Activated CD4-positive, alpha-beta memory T cell treated with anti-CD3 and anti-CD28 coated beads, Interleukin-2, amount 10 ng/mL, durations not matched to agents 7 days and 5 days (primary cell): Measurements from ENCODE around the gene PDE4D. TPM values are rescaled to one million over a fixed set of nuclear protein-coding genes. Genes with fewer than 3 reads are reported as not detected.

Experiments used
- CTCF ChIA-PET: fragments of 350-600 bp; sonication (Branson Sonifier 250); formaldehyde crosslinking; loops from one replicate; lab custom pipeline; 2021; ENCODE audit warnings: antibody characterized with exemption, inconsistent platforms; lab: Charles Lee
- POLR2A ChIA-PET: fragments of 350-600 bp; sonication (Branson Sonifier 250); formaldehyde crosslinking; loops from one replicate; lab custom pipeline; 2021; ENCODE audit warnings: antibody characterized with exemption; lab: Charles Lee
- DNase-seq: peaks from one replicate; pipeline ENCODE4 v3.0.0-alpha.2; 2020
- H3K27ac Mint-ChIP-seq: one replicate; pipeline ENCODE4 v1.8.0; 2021; ENCODE audit warnings: mild to moderate bottlenecking, mixed read lengths
- H3K27me3 Mint-ChIP-seq: one replicate; pipeline ENCODE4 v1.8.0; 2021; ENCODE audit warnings: mixed read lengths
- H3K36me3 Mint-ChIP-seq: one replicate; pipeline ENCODE4 v1.8.0; 2021; ENCODE audit warnings: low read depth, mixed read lengths
- H3K4me1 Mint-ChIP-seq: one replicate; pipeline ENCODE4 v1.8.0; 2021; ENCODE audit warnings: mixed read lengths
- H3K4me3 Mint-ChIP-seq: one replicate; pipeline ENCODE4 v1.8.0; 2021; ENCODE audit warnings: mild to moderate bottlenecking, mixed read lengths
- H3K9me3 Mint-ChIP-seq: one replicate; pipeline ENCODE4 v1.8.0; 2021; ENCODE audit warnings: mixed read lengths
- total RNA-seq, 2 experiments: library from RNA; stranded (reverse); gene quantifications; one replicate each; pipeline ENCODE4 v1.2.3, GENCODE V29; 2021

Gene PDE4D
- total RNA-seq, 2 experiments from 2014 or later: 123 to 126 TPM

DNA sequence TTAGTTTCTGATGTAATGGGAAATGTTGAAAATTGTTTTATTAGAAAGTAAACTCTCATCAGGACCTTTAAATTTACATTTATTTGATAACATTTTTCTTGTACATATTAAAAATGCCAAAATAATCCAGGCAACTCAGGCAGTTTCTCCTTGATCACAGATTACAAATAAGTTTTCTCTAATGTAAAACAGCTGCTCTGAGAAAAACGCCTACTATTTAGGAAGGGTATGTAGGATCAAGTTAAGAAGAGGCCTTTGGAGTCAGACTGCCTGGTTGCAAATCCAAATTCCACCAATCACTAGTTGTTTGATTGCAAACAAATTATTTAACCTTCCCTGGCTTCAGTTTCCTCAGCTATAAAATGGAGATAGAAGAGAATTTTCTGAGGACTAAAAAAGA, 610.8 kb downstream of the PDE4D start:
- no peak for DNase-seq
- POLR2A ChIA-PET: no interaction called here
- Mint-ChIP-seq H3K4me1 (no peaks in the 10 kb centered on the region), H3K36me3 (no peaks in the 10 kb centered on the region), H3K27ac (no peak overlapping the region), H3K27me3 (peaks cover 17% of the 10 kb centered on the region), H3K9me3 (no peaks in the 10 kb centered on the region), H3K4me3 (no peak overlapping the region)
- CTCF ChIA-PET: no interaction called here

DNA sequence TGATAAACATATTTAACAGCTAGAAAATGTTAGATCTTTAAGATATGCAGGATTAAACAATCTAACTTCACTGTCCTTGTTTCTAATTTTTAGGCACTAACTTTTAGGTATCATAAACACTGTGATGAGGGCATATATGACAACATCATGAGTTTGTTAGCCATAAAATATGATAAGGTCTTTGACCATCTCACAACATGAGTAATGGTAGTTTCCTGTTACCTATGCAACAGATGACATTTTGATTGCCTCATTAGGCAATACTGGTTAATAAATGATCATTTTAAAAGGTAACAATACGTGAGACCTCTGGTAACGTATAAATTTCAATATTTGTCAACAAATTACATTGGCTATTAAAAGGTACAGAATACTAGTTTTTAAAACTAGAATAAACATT, 613.5 kb downstream of the PDE4D start:
- CTCF ChIA-PET: no interaction called here
- no peak for DNase-seq
- H3K36me3 Mint-ChIP-seq: no peaks in the 10 kb centered on the region

GRCh38 chr5:59276917-59277372, 616.6 kb downstream of the PDE4D start:
- Mint-ChIP-seq H3K4me1 (peaks cover 2% of the 10 kb centered on the region), H3K4me3 (no peak overlapping the region), H3K27me3 (peaks cover 29% of the 10 kb centered on the region), H3K27ac (no peak overlapping the region), H3K36me3 (no peaks in the 10 kb centered on the region), H3K9me3 (no peaks in the 10 kb centered on the region)
- DNase-seq: no peak
- ChIA-PET CTCF (no interaction called here), POLR2A (no interaction called here)

More for the DNA sequence above, 613.5 kb downstream of the PDE4D start:
- Mint-ChIP-seq H3K27ac (no peak overlapping the region), H3K4me3 (no peak overlapping the region), H3K4me1 (peaks cover 2% of the 10 kb centered on the region), H3K9me3 (no peaks in the 10 kb centered on the region), H3K27me3 (peaks cover 28% of the 10 kb centered on the region)
- POLR2A ChIA-PET: no interaction called here

GRCh38 chr5:59276325-59276675, 617.2 kb downstream of the PDE4D start:
- no peaks in the 10 kb centered on the region for H3K36me3 Mint-ChIP-seq
- H3K27me3 Mint-ChIP-seq: peaks cover 27% of the 10 kb centered on the region
- no peak overlapping the region for H3K4me3 Mint-ChIP-seq
- no peak for DNase-seq
- ChIA-PET CTCF (no interaction called here), POLR2A (no interaction called here)
- H3K27ac Mint-ChIP-seq: no peak overlapping the region
- no peaks in the 10 kb centered on the region for H3K9me3 Mint-ChIP-seq
- H3K4me1 Mint-ChIP-seq: peaks cover 2% of the 10 kb centered on the region

DNA sequence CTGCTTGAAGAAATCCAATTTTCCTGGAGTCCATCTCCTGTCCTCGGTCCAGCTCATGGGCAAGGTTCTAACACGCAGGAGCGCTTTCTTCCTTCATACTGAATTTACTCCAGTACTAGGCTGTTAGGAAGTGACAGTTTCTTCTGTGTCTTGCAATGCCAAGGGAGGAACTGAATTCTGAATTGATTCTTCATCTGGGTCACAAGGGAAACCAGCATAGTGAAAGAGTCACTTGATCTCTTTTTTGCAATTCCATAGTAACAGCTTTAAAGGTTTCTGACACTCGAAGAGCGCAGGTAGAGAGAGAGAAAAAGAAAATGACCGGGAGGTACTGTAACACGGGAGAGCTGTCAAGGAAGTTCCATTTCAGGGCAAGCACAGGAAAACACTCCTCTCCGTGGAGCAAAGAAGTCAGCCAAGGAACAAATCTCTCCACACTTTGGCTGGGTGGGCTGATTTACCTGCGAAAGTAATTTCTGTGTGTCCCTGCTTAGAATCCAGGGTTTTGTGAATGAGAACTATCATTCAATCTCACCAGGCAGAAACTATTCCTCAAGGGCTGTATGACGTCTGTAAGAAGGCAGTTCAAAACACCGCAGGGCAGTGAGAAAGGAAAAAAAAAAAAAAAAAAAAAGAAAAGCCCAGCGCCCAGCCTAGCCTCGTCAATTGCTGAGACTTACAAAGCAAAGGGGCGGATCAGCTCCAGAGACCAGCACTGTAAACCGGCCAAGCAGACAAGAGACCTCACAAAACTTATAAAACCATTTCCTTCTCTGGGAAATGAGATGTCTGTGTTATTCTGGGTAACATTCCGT, 617.8 kb downstream of the PDE4D start:
- peaks cover 2% of the 10 kb centered on the region for H3K4me1 Mint-ChIP-seq
- H3K27me3 Mint-ChIP-seq: peaks cover 27% of the 10 kb centered on the region
- DNase-seq: no peak
- ChIA-PET CTCF (no interaction called here), POLR2A (no interaction called here)
- H3K27ac Mint-ChIP-seq: no peak overlapping the region
- H3K9me3 Mint-ChIP-seq: no peaks in the 10 kb centered on the region
- no peak overlapping the region for H3K4me3 Mint-ChIP-seq
- H3K36me3 Mint-ChIP-seq: no peaks in the 10 kb centered on the region

DNA sequence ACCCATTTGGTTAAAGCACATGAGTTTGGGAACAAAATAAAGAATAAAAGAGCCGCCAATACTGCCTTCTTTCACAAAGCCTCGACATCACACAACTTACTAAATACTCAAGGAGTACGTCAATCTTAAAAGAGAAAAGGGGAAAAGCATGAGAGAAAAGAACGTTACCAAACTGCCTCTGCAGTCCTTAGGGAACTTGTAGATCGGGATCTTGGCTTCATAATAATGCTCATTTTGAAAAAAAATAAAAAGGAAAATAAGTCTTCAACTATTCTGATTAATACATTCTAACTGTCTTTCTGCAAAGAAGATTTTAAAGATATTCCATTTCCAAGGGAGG, 618.4 kb downstream of the PDE4D start:
- DNase-seq: no peak
- H3K27ac Mint-ChIP-seq: no peak overlapping the region
- POLR2A ChIA-PET: no interaction called here
- no peak overlapping the region for H3K4me3 Mint-ChIP-seq
- peaks cover 2% of the 10 kb centered on the region for H3K4me1 Mint-ChIP-seq
- H3K9me3 Mint-ChIP-seq: no peaks in the 10 kb centered on the region
- CTCF ChIA-PET: no interaction called here
- H3K36me3 Mint-ChIP-seq: no peaks in the 10 kb centered on the region
- H3K27me3 Mint-ChIP-seq: peaks cover 27% of the 10 kb centered on the region

DNA sequence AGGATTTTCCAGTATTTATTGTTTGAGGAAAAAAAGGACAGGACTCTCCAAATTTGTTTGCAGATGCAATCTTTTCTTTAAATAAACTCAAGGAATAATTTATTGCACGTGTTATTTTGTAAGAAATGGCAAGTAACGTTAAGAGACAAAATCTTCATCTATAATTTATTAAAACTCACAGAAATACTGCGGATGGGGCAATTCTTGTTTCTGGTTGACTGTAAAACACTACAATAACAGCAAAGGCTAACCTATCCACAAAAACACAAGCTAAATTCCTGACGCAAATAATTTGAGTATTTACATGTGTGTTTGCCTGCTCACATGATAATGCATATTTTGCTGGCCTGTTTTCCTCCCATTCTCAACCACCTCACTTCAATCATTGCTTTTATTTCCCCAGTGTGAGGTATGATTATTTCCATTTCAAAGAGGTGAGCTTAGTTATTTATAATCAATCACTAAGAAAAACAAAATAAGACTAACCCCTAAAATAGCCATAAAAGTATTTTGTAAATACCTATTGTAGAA, 619.4 kb downstream of the PDE4D start:
- peaks cover 26% of the 10 kb centered on the region for H3K27me3 Mint-ChIP-seq
- no peaks in the 10 kb centered on the region for H3K9me3 Mint-ChIP-seq
- CTCF ChIA-PET: no interaction called here
- peaks cover 2% of the 10 kb centered on the region for H3K4me1 Mint-ChIP-seq
- DNase-seq: no peak
- POLR2A ChIA-PET: no interaction called here
- H3K27ac Mint-ChIP-seq: no peak overlapping the region
- H3K4me3 Mint-ChIP-seq: no peak overlapping the region
- H3K36me3 Mint-ChIP-seq: no peaks in the 10 kb centered on the region

DNA sequence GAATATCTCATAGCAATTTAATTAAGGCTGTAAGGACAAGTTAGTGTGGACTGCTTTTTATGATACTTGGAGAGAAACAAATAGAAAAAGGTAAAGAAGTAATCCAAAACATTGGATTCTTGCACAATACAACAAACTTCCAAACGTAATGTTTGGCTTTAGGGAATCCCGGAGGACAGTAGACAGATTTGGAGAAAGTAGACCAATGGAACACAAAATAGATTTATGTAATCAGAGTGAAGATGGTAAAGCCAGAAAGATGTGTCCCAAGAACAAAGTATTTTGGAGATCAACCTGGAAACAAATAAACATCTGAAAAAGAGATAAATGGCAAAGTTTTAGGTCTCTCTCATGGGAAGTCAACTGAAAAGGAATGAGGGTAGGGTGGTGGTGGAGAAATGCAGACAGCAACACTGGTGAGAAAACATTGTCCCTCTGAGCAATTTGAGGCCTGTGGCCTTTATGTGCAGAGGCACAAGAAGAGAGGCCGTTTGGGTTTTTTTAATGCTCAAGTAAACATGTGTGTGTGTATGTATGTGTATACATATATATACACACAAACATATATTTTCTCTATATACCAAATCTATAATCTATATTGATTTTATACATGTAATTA, 620.6 kb downstream of the PDE4D start:
- Mint-ChIP-seq H3K4me3 (no peak overlapping the region), H3K36me3 (no peaks in the 10 kb centered on the region), H3K27ac (no peak overlapping the region), H3K4me1 (peaks cover 2% of the 10 kb centered on the region), H3K9me3 (no peaks in the 10 kb centered on the region), H3K27me3 (peaks cover 24% of the 10 kb centered on the region)
- CTCF ChIA-PET: no interaction called here
- POLR2A ChIA-PET: no interaction called here
- no peak for DNase-seq

- Mint-ChIP-seq H3K27ac (no peak overlapping the region), H3K9me3 (no peaks in the 10 kb centered on the region), H3K27me3 (peaks cover 8% of the 10 kb centered on the region), H3K4me1 (no peaks in the 10 kb centered on the region), H3K4me3 (no peak overlapping the region), H3K36me3 (no peaks in the 10 kb centered on the region)
- CTCF ChIA-PET: no interaction called here
- DNase-seq: no peak
- POLR2A ChIA-PET: no interaction called here
These were observed 624.6 kb downstream of the PDE4D start for GRCh38 chr5:59268756-59269415.

DNA sequence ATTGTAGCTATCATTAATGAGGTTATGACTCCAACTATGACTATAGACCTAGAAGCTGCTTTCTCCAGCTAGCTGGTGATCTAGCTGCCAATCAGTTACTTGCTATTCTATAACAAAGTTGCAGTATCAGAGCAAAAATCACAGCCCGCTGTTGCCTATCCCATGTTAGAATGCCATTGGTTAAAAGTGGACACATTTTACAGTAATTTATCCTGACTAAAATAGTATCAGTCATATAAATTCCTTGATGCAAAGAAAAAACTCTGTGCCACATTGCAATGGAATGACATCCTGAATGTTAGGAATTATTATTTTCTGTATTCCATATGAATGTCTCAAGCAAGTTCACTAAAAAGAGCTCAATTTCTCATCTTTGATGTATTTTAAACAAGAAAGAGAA, 626.5 kb downstream of the PDE4D start:
- ChIA-PET CTCF (no interaction called here), POLR2A (no interaction called here)
- Mint-ChIP-seq H3K4me3 (no peak overlapping the region), H3K4me1 (no peaks in the 10 kb centered on the region), H3K27me3 (peaks cover 11% of the 10 kb centered on the region), H3K9me3 (no peaks in the 10 kb centered on the region), H3K27ac (no peak overlapping the region), H3K36me3 (no peaks in the 10 kb centered on the region)
- DNase-seq: no peak

GRCh38 chr5:59266410-59266809, 627.1 kb downstream of the PDE4D start:
- no peak overlapping the region for H3K27ac Mint-ChIP-seq
- H3K27me3 Mint-ChIP-seq: peaks cover 13% of the 10 kb centered on the region
- no peak overlapping the region for H3K4me3 Mint-ChIP-seq
- H3K9me3 Mint-ChIP-seq: no peaks in the 10 kb centered on the region
- H3K36me3 Mint-ChIP-seq: no peaks in the 10 kb centered on the region
- ChIA-PET POLR2A (no interaction called here), CTCF (no interaction called here)
- DNase-seq: no peak
- H3K4me1 Mint-ChIP-seq: no peaks in the 10 kb centered on the region

DNA sequence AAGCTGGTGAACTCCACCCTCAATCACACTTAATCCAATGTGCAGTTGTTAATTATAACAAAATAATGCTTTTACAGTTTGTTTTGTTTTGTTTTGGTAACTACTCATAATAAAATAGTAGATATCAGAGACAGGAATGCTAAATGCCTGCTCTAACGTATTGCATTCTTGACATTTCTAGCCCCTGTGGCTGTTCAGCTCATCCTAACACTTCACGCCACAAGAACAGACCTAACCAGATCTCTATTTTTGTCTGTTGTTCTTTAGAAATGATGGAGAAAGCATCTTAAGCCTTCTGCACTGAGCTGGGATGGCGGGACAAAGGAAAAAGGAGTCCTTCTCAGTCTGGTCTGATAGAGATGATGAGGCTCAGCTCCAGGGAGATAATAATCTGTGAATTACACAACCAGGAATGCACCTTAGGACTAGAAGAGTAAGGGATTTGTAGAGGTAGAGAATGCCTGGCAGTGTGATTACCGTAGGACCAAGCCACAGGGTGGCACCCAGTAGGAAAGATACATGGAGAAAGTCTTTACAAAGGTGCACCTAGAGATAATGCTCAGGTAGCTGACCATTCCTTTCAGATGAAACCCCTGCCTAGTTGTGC, 628.8 kb downstream of the PDE4D start:
- Mint-ChIP-seq H3K36me3 (no peaks in the 10 kb centered on the region), H3K4me3 (no peak overlapping the region), H3K4me1 (no peaks in the 10 kb centered on the region), H3K27me3 (peaks cover 20% of the 10 kb centered on the region), H3K9me3 (no peaks in the 10 kb centered on the region), H3K27ac (no peak overlapping the region)
- no peak for DNase-seq
- POLR2A ChIA-PET: no interaction called here
- CTCF ChIA-PET: no interaction called here

GRCh38 chr5:59264013-59264412, 629.5 kb downstream of the PDE4D start:
- peaks cover 22% of the 10 kb centered on the region for H3K27me3 Mint-ChIP-seq
- H3K4me3 Mint-ChIP-seq: no peak overlapping the region
- ChIA-PET POLR2A (no interaction called here), CTCF (no interaction called here)
- no peak for DNase-seq
- H3K4me1 Mint-ChIP-seq: no peaks in the 10 kb centered on the region
- no peaks in the 10 kb centered on the region for H3K36me3 Mint-ChIP-seq
- no peaks in the 10 kb centered on the region for H3K9me3 Mint-ChIP-seq
- H3K27ac Mint-ChIP-seq: no peak overlapping the region
